GM21515 (cell line): ENCODE data around the gene OR2M2.

ENCODE experiments used
- ATAC-seq: cut with Tn5 transposase; IDR thresholded peaks from one replicate; pipeline ENCODE4 v1.9.1; 2021; ENCODE audit not compliant: unreplicated experiment

OR2M2 gene

GRCh38 chr1:248174521-248174920 lies at the start of gene OR2M2:
OR2M2 (plus strand) TSS chr1:248174821; CDS start chr1:248179986, 5,165 bp downstream.
- ATAC-seq, result no peak

- no peak for ATAC-seq
These were observed 47.0 kb upstream of the OR2M2 start for GRCh38 chr1:248127653-248128052.

GRCh38 chr1:248136811-248137210 lies 37.8 kb upstream of the OR2M2 start:
- ATAC-seq, result no peak

- no peak for ATAC-seq
These were observed 33.8 kb upstream of the OR2M2 start for GRCh38 chr1:248140846-248141245.

GRCh38 chr1:248143311-248143710 lies 31.3 kb upstream of the OR2M2 start:
- ATAC-seq, result no peak

GRCh38 chr1:248144513-248145198 lies 30.0 kb upstream of the OR2M2 start, which contains the start of gene OR2M5:
OR2M5 (plus strand) TSS chr1:248145148; CDS start chr1:248145148, 0 bp downstream.
- no peak for ATAC-seq

- ATAC-seq, result no peak
These were observed 22.4 kb upstream of the OR2M2 start for GRCh38 chr1:248152056-248152827.

- no peak for ATAC-seq
These were observed 18.7 kb upstream of the OR2M2 start for GRCh38 chr1:248155927-248156326.

- ATAC-seq, result no peak
These were observed 15.9 kb upstream of the OR2M2 start for GRCh38 chr1:248158758-248159157.

- ATAC-seq, result no peak
These were observed 10.6 kb upstream of the OR2M2 start for GRCh38 chr1:248164031-248164430.

- ATAC-seq, result no peak
These were observed 9.4 kb upstream of the OR2M2 start for GRCh38 chr1:248165186-248165585.

GRCh38 chr1:248183996-248184395 lies 9.4 kb downstream of the OR2M2 start:
- ATAC-seq, result no peak

- no peak for ATAC-seq
These were observed 12.7 kb downstream of the OR2M2 start for GRCh38 chr1:248187363-248187762.

GRCh38 chr1:248189026-248189425 lies 14.4 kb downstream of the OR2M2 start:
- no peak for ATAC-seq

- ATAC-seq, result no peak
These were observed 19.5 kb downstream of the OR2M2 start for GRCh38 chr1:248194117-248194516.

- no peak for ATAC-seq
These were observed 22.3 kb downstream of the OR2M2 start, which contains the start of gene OR2M3 for GRCh38 chr1:248196965-248197364. OR2M3 (plus strand) TSS chr1:248197265; CDS start chr1:248203068, 5,803 bp downstream.

- ATAC-seq, result no peak
These were observed 41.3 kb downstream of the OR2M2 start for GRCh38 chr1:248215880-248216279.

- ATAC-seq, result no peak
These were observed 50.9 kb downstream of the OR2M2 start for GRCh38 chr1:248225537-248225936.

GRCh38 chr1:248229360-248229908 lies 54.8 kb downstream of the OR2M2 start:
- no peak for ATAC-seq
